ENCODE results near the gene TEAD4.

DNA sequence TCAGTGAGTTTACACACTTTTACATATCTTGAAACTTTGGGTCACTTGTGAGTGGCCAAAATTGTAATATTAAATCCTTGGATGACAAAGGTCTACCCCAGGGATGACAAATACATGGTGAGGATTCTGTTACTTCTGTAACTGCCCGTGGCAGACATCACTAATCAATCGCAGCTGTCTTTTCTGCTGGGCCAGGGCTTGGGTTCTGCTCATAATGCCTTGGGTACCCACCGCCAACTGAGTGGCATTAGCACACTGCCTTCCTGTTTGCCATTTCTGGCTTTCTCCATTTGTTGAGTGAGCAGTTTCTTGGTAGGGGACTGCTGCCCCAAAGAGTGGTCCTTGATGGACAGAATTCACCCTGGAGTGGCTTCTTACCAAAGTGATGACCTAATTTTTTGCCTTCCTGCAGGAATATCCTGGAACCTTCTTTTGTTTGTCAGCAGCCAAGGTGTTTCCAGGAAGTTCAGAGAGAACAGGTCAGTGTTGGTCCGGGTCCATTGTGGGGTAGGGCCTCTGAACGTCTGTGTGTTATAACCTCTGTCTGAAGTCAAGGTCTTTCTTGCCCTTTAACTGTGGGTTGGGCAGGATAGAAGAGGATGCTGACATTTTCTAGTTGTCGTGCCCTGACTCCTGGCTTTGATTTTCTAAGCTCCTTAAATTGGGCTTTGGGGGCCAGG is 124.2 kb downstream of the TEAD4 start:
- TF ChIP-seq, protein P1, sequence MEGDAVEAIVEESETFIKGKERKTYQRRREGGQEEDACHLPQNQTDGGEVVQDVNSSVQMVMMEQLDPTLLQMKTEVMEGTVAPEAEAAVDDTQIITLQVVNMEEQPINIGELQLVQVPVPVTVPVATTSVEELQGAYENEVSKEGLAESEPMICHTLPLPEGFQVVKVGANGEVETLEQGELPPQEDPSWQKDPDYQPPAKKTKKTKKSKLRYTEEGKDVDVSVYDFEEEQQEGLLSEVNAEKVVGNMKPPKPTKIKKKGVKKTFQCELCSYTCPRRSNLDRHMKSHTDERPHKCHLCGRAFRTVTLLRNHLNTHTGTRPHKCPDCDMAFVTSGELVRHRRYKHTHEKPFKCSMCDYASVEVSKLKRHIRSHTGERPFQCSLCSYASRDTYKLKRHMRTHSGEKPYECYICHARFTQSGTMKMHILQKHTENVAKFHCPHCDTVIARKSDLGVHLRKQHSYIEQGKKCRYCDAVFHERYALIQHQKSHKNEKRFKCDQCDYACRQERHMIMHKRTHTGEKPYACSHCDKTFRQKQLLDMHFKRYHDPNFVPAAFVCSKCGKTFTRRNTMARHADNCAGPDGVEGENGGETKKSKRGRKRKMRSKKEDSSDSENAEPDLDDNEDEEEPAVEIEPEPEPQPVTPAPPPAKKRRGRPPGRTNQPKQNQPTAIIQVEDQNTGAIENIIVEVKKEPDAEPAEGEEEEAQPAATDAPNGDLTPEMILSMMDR (conservative IDR thresholded peaks at IDR 0.05; ENCODE audit: low read length): no peak
- no peak for TF ChIP-seq EZH2phosphoT487 (IDR thresholded peaks at IDR 0.05; ENCODE audit: borderline replicate concordance, low read depth, low read length)

All from OCI-LY7 (cell line).